Measurements from ENCODE around the gene RSBN1L.

- TF ChIP-seq, protein P1, sequence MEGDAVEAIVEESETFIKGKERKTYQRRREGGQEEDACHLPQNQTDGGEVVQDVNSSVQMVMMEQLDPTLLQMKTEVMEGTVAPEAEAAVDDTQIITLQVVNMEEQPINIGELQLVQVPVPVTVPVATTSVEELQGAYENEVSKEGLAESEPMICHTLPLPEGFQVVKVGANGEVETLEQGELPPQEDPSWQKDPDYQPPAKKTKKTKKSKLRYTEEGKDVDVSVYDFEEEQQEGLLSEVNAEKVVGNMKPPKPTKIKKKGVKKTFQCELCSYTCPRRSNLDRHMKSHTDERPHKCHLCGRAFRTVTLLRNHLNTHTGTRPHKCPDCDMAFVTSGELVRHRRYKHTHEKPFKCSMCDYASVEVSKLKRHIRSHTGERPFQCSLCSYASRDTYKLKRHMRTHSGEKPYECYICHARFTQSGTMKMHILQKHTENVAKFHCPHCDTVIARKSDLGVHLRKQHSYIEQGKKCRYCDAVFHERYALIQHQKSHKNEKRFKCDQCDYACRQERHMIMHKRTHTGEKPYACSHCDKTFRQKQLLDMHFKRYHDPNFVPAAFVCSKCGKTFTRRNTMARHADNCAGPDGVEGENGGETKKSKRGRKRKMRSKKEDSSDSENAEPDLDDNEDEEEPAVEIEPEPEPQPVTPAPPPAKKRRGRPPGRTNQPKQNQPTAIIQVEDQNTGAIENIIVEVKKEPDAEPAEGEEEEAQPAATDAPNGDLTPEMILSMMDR (conservative IDR thresholded peaks at IDR 0.05 in 1 of 2, IDR thresholded peaks at IDR 0.05 in 1 of 2; ENCODE audit: low read depth in 1 of 2, low read length in 2 of 2), result no peak
- no peak for TF ChIP-seq EZH2 (IDR thresholded peaks at IDR 0.05; ENCODE audit: low read length, missing control alignments)
Measured at GRCh38 chr7:77825131-77825530, 128.9 kb downstream of the RSBN1L start.

Measured in fibroblast of lung (primary cell).